ENCODE measurements around the gene PLAC1.

Gene PLAC1

GRCh38 chrX:134661295-134661694, 3.0 kb upstream of the PLAC1 start:
- H3K79me2 ChIP-seq (ENCODE audit: low read length): no peaks in the 10 kb centered on the region
- no peaks in the 10 kb centered on the region for H3K36me3 ChIP-seq (replicated peaks; ENCODE audit: low read depth, low read length)
- no peak overlapping the region for H3K4me3 ChIP-seq (ENCODE audit: low read length)
- TF ChIP-seq CTCF (IDR thresholded peaks at IDR 0.05; ENCODE audit: low read depth, low read length) (no peak), EZH2phosphoT487 (IDR thresholded peaks at IDR 0.05; ENCODE audit: low read depth) (no peak)
- H3K27ac ChIP-seq (ENCODE audit: low read length): no peak overlapping the region
- no peaks in the 10 kb centered on the region for H3K9me3 ChIP-seq (ENCODE audit: insufficient read depth, low read length)
- no peaks in the 10 kb centered on the region for H3K27me3 ChIP-seq (ENCODE audit: low read depth, low read length)
- H2AFZ ChIP-seq (ENCODE audit: low read depth, low read length): no peak overlapping the region
- H3K9ac ChIP-seq (ENCODE audit: low read length): no peak overlapping the region
- H4K20me1 ChIP-seq (ENCODE audit: insufficient read depth, low read length): no peaks in the 10 kb centered on the region
- peaks cover 24% of the 10 kb centered on the region for H3K4me1 ChIP-seq (ENCODE audit: low read length)
- peak overlapping the region; percentile 21; the same call in 1 of the 2 replicates for H3K4me2 ChIP-seq (ENCODE audit: low read length)

GRCh38 chrX:134660627-134661026, 2.4 kb upstream of the PLAC1 start:
- TF ChIP-seq EZH2phosphoT487 (IDR thresholded peaks at IDR 0.05; ENCODE audit: low read depth) (no peak), CTCF (IDR thresholded peaks at IDR 0.05; ENCODE audit: low read depth, low read length) (no peak)
- H3K27me3 ChIP-seq (ENCODE audit: low read depth, low read length): no peaks in the 10 kb centered on the region
- no peaks in the 10 kb centered on the region for H4K20me1 ChIP-seq (ENCODE audit: insufficient read depth, low read length)
- no peaks in the 10 kb centered on the region for H3K79me2 ChIP-seq (ENCODE audit: low read length)
- H3K4me2 ChIP-seq (ENCODE audit: low read length): no peak overlapping the region
- H3K36me3 ChIP-seq (replicated peaks; ENCODE audit: low read depth, low read length): no peaks in the 10 kb centered on the region
- no peaks in the 10 kb centered on the region for H3K9me3 ChIP-seq (ENCODE audit: insufficient read depth, low read length)
- no peak overlapping the region for H3K4me3 ChIP-seq (ENCODE audit: low read length)
- no peak overlapping the region for H2AFZ ChIP-seq (ENCODE audit: low read depth, low read length)
- no peak overlapping the region for H3K9ac ChIP-seq (ENCODE audit: low read length)
- H3K27ac ChIP-seq (ENCODE audit: low read length): no peak overlapping the region
- peaks cover 24% of the 10 kb centered on the region for H3K4me1 ChIP-seq (ENCODE audit: low read length)

- Histone ChIP-seq H4K20me1 (ENCODE audit: insufficient read depth, low read length) (no peaks in the 10 kb centered on the region), H3K27me3 (ENCODE audit: low read depth, low read length) (no peaks in the 10 kb centered on the region), H3K4me1 (ENCODE audit: low read length) (peaks cover 29% of the 10 kb centered on the region), H3K79me2 (ENCODE audit: low read length) (no peaks in the 10 kb centered on the region), H3K9ac (ENCODE audit: low read length) (no peak overlapping the region), H3K4me3 (ENCODE audit: low read length) (no peak overlapping the region), H3K36me3 (replicated peaks; ENCODE audit: low read depth, low read length) (no peaks in the 10 kb centered on the region), H3K4me2 (ENCODE audit: low read length) (no peak overlapping the region), H3K9me3 (ENCODE audit: insufficient read depth, low read length) (no peaks in the 10 kb centered on the region), H3K27ac (ENCODE audit: low read length) (no peak overlapping the region), H2AFZ (ENCODE audit: low read depth, low read length) (no peak overlapping the region)
- TF ChIP-seq CTCF (IDR thresholded peaks at IDR 0.05; ENCODE audit: low read depth, low read length): no peak
- TF ChIP-seq EZH2phosphoT487 (IDR thresholded peaks at IDR 0.05; ENCODE audit: low read depth): no peak
Measured at GRCh38 chrX:134659761-134660160, 1.5 kb upstream of the PLAC1 start.

- Histone ChIP-seq H3K9me3 (ENCODE audit: insufficient read depth, low read length) (no peaks in the 10 kb centered on the region), H3K4me1 (ENCODE audit: low read length) (peaks cover 30% of the 10 kb centered on the region), H3K4me3 (ENCODE audit: low read length) (no peak overlapping the region), H3K36me3 (replicated peaks; ENCODE audit: low read depth, low read length) (no peaks in the 10 kb centered on the region), H2AFZ (ENCODE audit: low read depth, low read length) (no peak overlapping the region), H3K79me2 (ENCODE audit: low read length) (no peaks in the 10 kb centered on the region), H4K20me1 (ENCODE audit: insufficient read depth, low read length) (no peaks in the 10 kb centered on the region), H3K27me3 (ENCODE audit: low read depth, low read length) (no peaks in the 10 kb centered on the region), H3K9ac (ENCODE audit: low read length) (no peak overlapping the region), H3K27ac (ENCODE audit: low read length) (no peak overlapping the region), H3K4me2 (ENCODE audit: low read length) (no peak overlapping the region)
- TF ChIP-seq CTCF (IDR thresholded peaks at IDR 0.05; ENCODE audit: low read depth, low read length) (no peak), EZH2phosphoT487 (IDR thresholded peaks at IDR 0.05; ENCODE audit: low read depth) (no peak)
Measured at GRCh38 chrX:134658760-134659023, 421 bp upstream of the PLAC1 start.

Data from OCI-LY3 (cell line).